Gastroesophageal sphincter (tissue), 4 donors: Measurements from ENCODE around the gene KLHDC7B. TPM values are rescaled to one million over a fixed set of nuclear protein-coding genes. Genes with fewer than 3 reads are reported as not detected.

Experiments used
- ATAC-seq: fragments of 150-250 bp; one replicate; pipeline ENCODE4 v1.9.1; 2016; ENCODE audit warnings: mild to moderate bottlenecking, moderate library complexity
- H3K27ac ChIP-seq, 4 donors: fragments of 200-600 bp; sonication (generic) in 3 of 4; 1 replicate in 3 of 4; 2 replicates in 1 of 4; pipeline ENCODE4 v1.5.1; 2016 to 2019
- H3K27me3 ChIP-seq: fragments of 200-600 bp; sonication (generic); one replicate; pipeline ENCODE4 v1.5.1; 2019
- H3K36me3 ChIP-seq, 2 donors: fragments of 200-600 bp; sonication (generic); one replicate each; pipeline ENCODE4 v1.5.1; 2019; ENCODE audit warnings: control low read depth in 1 of 2
- H3K4me1 ChIP-seq, 3 donors: fragments of 200-600 bp; sonication (generic); 1 replicate in 2 of 3; 2 replicates in 1 of 3; pipeline ENCODE4 v1.5.1; 2016 to 2019; ENCODE audit warnings: control low read depth in 2 of 3
- H3K4me3 ChIP-seq, 2 donors: fragments of 200-600 bp; sonication (generic); one replicate each; pipeline ENCODE4 v1.5.1; 2019; ENCODE audit warnings: mild to moderate bottlenecking in 1 of 2, moderate library complexity in 1 of 2
- H3K9me3 ChIP-seq, 3 donors: fragments of 200-600 bp; sonication (generic); one replicate each; pipeline ENCODE4 v1.5.1; 2017 to 2019; ENCODE audit warnings: control low read depth in 2 of 3
- EP300 ChIP-seq: sonication (generic); formaldehyde crosslinking; IDR thresholded peaks from one replicate; pipeline ENCODE4 v1.6.1; 2017; ENCODE audit warnings: antibody characterized with exemption, mild to moderate bottlenecking
- POLR2A ChIP-seq, 2 donors: fragments of 450-650 bp; IDR thresholded peaks; one replicate each; pipeline ENCODE4 v1.6.1; 2017; ENCODE audit warnings: antibody characterized with exemption in 2 of 2, mild to moderate bottlenecking in 2 of 2, moderate library complexity in 1 of 2
- POLR2AphosphoS5 ChIP-seq: sonication (generic); formaldehyde crosslinking; IDR thresholded peaks from one replicate; pipeline ENCODE4 v1.6.1; 2017; ENCODE audit warnings: antibody characterized with exemption
- WGBS, 2 donors: methylation state at CpG; one replicate each; pipeline ENCODE4 v1.1.5; 2018; ENCODE audit warnings: low coverage in 1 of 2; 5-methylcytosine and 5-hydroxymethylcytosine counted together
- total RNA-seq, 4 donors: library from RNA; depleted of rRNA; stranded (reverse); fragments of >200 nt; gene quantifications; one replicate each; pipeline ENCODE4 v1.1.0, GENCODE V29; 2016
- TF ChIP-seq, protein P1 (sequence below), 4 experiments: fragments of 200-600 bp in 2 of 4; fragments of 450-650 bp in 2 of 4; sonication (generic) in 1 of 4; IDR thresholded peaks; one replicate each; pipeline ENCODE4 v1.5.1; 2017 to 2019; ENCODE audit warnings: antibody characterized with exemption in 4 of 4, mild to moderate bottlenecking in 2 of 4, moderate library complexity in 2 of 4

The KLHDC7B gene
- total RNA-seq, 4 donors from 2014 or later = 0.08 to 0.31 (median 0.27) TPM; not detected in 1

DNA sequence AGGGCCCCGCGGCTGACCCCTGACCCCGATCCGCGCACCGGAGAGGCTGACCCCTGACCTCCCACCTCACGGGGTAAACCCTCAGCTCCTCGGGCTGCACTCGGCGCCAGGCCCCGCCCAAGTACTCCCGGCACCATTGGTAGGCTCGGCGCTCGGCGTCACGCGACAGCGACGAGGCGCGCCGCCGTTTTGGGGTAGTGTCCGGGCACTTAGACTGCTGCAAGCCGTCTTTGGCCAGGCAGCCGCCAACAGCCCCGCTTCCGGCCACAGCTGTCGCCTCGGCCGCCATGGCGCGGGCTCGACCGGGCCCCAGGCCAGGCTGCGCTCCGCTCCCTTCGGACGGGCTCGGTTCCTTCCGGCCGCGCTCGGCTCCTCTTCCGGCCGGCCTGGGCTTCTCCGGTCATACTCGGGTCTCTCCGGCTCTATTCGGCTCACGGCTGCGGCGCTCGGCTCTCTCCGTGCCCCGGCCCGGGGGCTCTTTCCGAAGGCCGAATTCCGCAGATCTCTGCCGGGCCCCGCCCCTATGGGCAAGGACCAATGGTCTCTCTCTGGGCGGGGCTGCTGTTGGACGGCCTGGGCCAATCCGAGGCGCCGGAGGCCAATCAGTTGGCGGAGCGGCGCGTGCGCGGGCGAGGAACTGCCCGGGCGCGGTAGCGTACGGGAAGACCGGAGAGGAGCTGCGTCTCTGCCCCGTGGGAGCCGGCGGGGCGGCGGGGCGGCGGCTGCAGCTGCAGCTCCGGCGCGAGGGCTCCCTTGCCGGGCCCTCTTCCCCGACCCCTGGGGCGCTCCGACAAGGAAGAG lies 37.0 kb downstream of the KLHDC7B start, which contains the start of gene CHKB:
Gene CHKB (minus strand): TSS at position 357 of the 801 bp plus-strand sequence. CDS start 68 bp downstream, at position 289.
- peak within 1 kb of the TSS; percentile 81 to 100 (median 98) for H3K27ac ChIP-seq
- TF ChIP-seq, protein P1, sequence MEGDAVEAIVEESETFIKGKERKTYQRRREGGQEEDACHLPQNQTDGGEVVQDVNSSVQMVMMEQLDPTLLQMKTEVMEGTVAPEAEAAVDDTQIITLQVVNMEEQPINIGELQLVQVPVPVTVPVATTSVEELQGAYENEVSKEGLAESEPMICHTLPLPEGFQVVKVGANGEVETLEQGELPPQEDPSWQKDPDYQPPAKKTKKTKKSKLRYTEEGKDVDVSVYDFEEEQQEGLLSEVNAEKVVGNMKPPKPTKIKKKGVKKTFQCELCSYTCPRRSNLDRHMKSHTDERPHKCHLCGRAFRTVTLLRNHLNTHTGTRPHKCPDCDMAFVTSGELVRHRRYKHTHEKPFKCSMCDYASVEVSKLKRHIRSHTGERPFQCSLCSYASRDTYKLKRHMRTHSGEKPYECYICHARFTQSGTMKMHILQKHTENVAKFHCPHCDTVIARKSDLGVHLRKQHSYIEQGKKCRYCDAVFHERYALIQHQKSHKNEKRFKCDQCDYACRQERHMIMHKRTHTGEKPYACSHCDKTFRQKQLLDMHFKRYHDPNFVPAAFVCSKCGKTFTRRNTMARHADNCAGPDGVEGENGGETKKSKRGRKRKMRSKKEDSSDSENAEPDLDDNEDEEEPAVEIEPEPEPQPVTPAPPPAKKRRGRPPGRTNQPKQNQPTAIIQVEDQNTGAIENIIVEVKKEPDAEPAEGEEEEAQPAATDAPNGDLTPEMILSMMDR (IDR thresholded peaks at IDR 0.05) = peak in 1 of 4 experiments; percentile 11
- peak; percentile 57 for TF ChIP-seq POLR2AphosphoS5
- TF ChIP-seq EP300 = no peak
- TF ChIP-seq POLR2A (IDR thresholded peaks at IDR 0.05) = peak; percentile 84
- no CpG with 5 or more reads among the region's 96 CpGs for WGBS, 2 donors
- H3K4me1 ChIP-seq = peaks cover 0 to 42% (median 29%) of the 10 kb centered on the region in 3 donors
- peak within 1 kb of the TSS; percentile 55 to 96 for H3K4me3 ChIP-seq
- H3K36me3 ChIP-seq = peaks cover 0 to 8% of the 10 kb centered on the region in 2 donors
- peaks cover 4% of the 10 kb centered on the region for H3K27me3 ChIP-seq
- H3K9me3 ChIP-seq = no peaks in the 10 kb centered on the region
- peak; percentile 96 for ATAC-seq

GRCh38 chr22:50583294-50583861 lies 37.7 kb downstream of the KLHDC7B start:
- peak; percentile 38 for ATAC-seq
- TF ChIP-seq, protein P1 (IDR thresholded peaks at IDR 0.05) = peak in 1 of 4 experiments; percentile 25
- TF ChIP-seq EP300 = no peak
- no peak for TF ChIP-seq POLR2A (IDR thresholded peaks at IDR 0.05)
- no peak for TF ChIP-seq POLR2AphosphoS5
- WGBS, 2 donors = 15% methylated on average over 12 of the region's 37 CpGs; no CpG with 5 or more reads in 1 of the 2 donors
- Histone ChIP-seq H3K36me3 (peaks cover 0 to 8% of the 10 kb centered on the region in 2 donors), H3K27me3 (no peaks in the 10 kb centered on the region), H3K27ac (peak overlapping the region; percentile 1 to 100 (median 98)), H3K4me3 (peak overlapping the region; percentile 55 to 96), H3K4me1 (peaks cover 0 to 35% (median 24%) of the 10 kb centered on the region in 3 donors), H3K9me3 (no peaks in the 10 kb centered on the region)

- Histone ChIP-seq H3K4me1 (peaks cover 0 to 25% (median 14%) of the 10 kb centered on the region in 3 donors), H3K4me3 (no peak overlapping the region), H3K27ac (no peak overlapping the region), H3K36me3 (peaks cover 0 to 8% of the 10 kb centered on the region in 2 donors), H3K9me3 (no peaks in the 10 kb centered on the region), H3K27me3 (no peaks in the 10 kb centered on the region)
- WGBS, 2 donors = 87 to 94% methylated on average over 5 to 14 of the region's 23 CpGs
- no peak for TF ChIP-seq POLR2A (IDR thresholded peaks at IDR 0.05)
- TF ChIP-seq POLR2AphosphoS5 = no peak
- no peak for TF ChIP-seq EP300
- TF ChIP-seq, protein P1 (IDR thresholded peaks at IDR 0.05) = no peak
- ATAC-seq = no peak
These were observed 38.7 kb downstream of the KLHDC7B start for GRCh38 chr22:50584106-50585096.

GRCh38 chr22:50585238-50585637 lies 39.5 kb downstream of the KLHDC7B start:
- no peak for ATAC-seq
- TF ChIP-seq POLR2A (IDR thresholded peaks at IDR 0.05) (no peak), POLR2AphosphoS5 (no peak), EP300 (no peak)
- TF ChIP-seq, protein P1 (IDR thresholded peaks at IDR 0.05) = no peak
- no peak overlapping the region for H3K27ac ChIP-seq
- H3K36me3 ChIP-seq = peaks cover 0 to 2% of the 10 kb centered on the region in 2 donors
- H3K9me3 ChIP-seq = no peaks in the 10 kb centered on the region
- H3K27me3 ChIP-seq = no peaks in the 10 kb centered on the region
- 82 to 96% methylated on average over 2 to 3 of the region's 3 CpGs for WGBS, 2 donors
- H3K4me3 ChIP-seq = no peak overlapping the region
- H3K4me1 ChIP-seq = peaks cover 0 to 21% (median 14%) of the 10 kb centered on the region in 3 donors
